Mucosa of descending colon (tissue), 3 donors: ENCODE measurements around the gene ARHGAP9. TPM values are rescaled to one million over a fixed set of nuclear protein-coding genes. Genes with fewer than 3 reads are reported as not detected.

Experiments used
- ATAC-seq: fragments of 200-7000 bp; cut with Tn5 transposase; one replicate; pipeline ENCODE4 v1.9.1; 2020; ENCODE audit warnings: mild to moderate bottlenecking, moderate library complexity
- DNase-seq, 3 donors: peaks; one replicate each; pipeline ENCODE4 v3.0.0-alpha.2; 2020
- H3K36me3 ChIP-seq: fragments of 200-600 bp; one replicate; pipeline ENCODE4 v1.8.0; 2021; ENCODE audit warnings: low read depth, mild to moderate bottlenecking
- H3K4me1 ChIP-seq: fragments of 200-600 bp; one replicate; pipeline ENCODE4 v1.8.0; 2021; ENCODE audit warnings: low read depth, mild to moderate bottlenecking
- H3K4me3 ChIP-seq: fragments of 200-600 bp; one replicate; pipeline ENCODE4 v1.8.0; 2021; ENCODE audit warnings: mild to moderate bottlenecking
- H3K9me3 ChIP-seq: fragments of 200-600 bp; one replicate; pipeline ENCODE4 v1.8.0; 2021; ENCODE audit warnings: mild to moderate bottlenecking
- intact Hi-C, 2 donors: fragments of 100-400 bp; cut with DNase I in 1 of 2; cut with micrococcal nuclease in 1 of 2; formaldehyde crosslinking; loops; one replicate each; pipeline versions ENCODE4 v1.11.0 to v1.11.1; 2022; cut with DNase I, micrococcal nuclease
- total RNA-seq, 3 donors: library from RNA; stranded (reverse); fragmentation: NEBNext Ultra II Directional in 2 of 3; extraction: Animal tissue kit (Norgen Biotek cat#: 25700) in 2 of 3; gene quantifications; one replicate each; pipeline versions ENCODE4 v1.2.1 to v1.2.4, GENCODE V29; 2021 to 2023
- TF ChIP-seq, protein P1 (sequence below): fragments of 200-600 bp; IDR thresholded peaks from one replicate; pipeline ENCODE4 v1.8.0; 2022; ENCODE audit warnings: antibody characterized with exemption, mild to moderate bottlenecking
- donor health status: DM: no; HTN: no; CAD: no; lungs with moderate emphysema.
- donor health status: DM: no; HTN: no; CAD: no.
- donor health status: DM: no; HTN: yes; CAD: no.

The ARHGAP9 gene
- total RNA-seq, 3 donors from 2014 or later: 8.8 to 18.5 (median 15.0) TPM

DNA sequence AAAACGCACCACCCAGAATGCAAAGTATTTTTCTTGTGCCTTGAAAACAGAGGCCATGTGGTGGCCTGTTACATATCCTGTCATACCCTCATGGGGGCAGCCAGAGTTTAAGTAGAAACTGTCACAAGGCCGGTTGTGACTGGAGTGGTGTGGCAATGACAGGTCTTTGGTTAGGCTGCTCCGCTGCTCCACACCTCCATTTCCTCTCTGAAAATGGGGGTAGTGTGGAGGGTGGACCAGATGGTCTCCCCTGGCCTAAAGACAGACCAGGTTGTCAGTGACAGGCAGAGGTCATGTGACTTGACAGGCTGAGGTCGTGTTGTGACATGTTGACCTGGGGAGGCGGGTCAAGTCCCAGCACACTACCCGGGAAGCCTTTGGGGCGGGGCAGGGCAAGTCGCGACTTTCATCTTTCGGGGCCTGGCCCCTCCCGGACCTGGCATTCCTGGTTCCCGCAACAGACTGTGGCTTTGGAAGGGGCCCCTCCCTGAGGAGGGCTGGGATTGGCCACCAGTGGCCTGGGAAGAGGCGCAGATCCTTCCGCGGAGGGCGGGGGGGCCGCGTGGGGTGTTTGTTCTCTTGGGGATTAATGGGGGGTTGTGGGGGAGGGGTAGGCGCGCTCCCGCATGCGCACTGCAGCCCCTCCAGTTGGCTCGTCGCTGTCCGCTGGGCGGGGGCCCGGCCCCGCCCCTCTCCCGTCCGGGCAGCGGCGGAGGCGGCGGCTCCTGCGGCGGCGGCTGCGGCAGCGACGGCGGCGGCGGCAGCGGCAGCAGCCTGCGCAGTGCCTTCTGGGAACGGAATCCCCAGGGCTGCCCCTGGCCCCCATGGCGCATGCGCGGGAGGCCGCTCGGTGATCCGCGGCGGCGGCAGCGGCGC lies 42.6 kb upstream of the ARHGAP9 start, which contains the start of gene MBD6:
Gene MBD6 (plus strand): TSS at position 814 of the 876 bp plus-strand sequence. CDS start 1,480 bp downstream, outside the sequence.
- ATAC-seq (peak; percentile 52), DNase-seq (peak; percentile 94 to 95 (median 95))
- intact Hi-C loops: no loop called here
- Histone ChIP-seq H3K9me3 (no peaks in the 10 kb centered on the region), H3K4me3 (peak within 1 kb of the TSS; percentile 65), H3K4me1 (peaks cover 48% of the 10 kb centered on the region), H3K36me3 (no peaks in the 10 kb centered on the region)
- TF ChIP-seq, protein P1, sequence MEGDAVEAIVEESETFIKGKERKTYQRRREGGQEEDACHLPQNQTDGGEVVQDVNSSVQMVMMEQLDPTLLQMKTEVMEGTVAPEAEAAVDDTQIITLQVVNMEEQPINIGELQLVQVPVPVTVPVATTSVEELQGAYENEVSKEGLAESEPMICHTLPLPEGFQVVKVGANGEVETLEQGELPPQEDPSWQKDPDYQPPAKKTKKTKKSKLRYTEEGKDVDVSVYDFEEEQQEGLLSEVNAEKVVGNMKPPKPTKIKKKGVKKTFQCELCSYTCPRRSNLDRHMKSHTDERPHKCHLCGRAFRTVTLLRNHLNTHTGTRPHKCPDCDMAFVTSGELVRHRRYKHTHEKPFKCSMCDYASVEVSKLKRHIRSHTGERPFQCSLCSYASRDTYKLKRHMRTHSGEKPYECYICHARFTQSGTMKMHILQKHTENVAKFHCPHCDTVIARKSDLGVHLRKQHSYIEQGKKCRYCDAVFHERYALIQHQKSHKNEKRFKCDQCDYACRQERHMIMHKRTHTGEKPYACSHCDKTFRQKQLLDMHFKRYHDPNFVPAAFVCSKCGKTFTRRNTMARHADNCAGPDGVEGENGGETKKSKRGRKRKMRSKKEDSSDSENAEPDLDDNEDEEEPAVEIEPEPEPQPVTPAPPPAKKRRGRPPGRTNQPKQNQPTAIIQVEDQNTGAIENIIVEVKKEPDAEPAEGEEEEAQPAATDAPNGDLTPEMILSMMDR: no peak

DNA sequence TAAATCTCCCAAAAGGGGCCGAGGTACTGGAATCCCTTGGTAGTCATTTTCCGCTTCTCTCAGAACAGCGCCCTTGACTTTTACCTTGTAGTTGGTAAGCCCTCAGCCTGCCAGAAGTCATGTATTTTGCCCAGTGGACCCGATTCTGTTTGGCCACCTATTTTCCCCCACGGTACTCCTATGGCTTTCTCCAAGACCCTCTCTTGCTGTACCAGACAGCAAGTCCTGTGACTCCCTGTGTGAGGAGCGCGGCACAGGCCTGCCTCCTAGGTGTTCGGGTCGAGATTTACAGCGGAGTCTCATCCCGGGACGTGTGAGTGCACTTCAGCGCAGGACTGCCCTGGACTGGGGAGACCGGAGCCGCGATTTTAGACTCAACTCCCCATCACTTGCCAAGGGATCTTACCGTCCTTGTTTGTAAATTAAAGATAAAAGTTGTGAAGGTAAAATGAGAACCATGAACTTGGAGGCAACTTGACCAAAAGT lies 41.9 kb upstream of the ARHGAP9 start:
- intact Hi-C loops: no loop called here
- H3K4me1 ChIP-seq: peaks cover 50% of the 10 kb centered on the region
- no peak for ATAC-seq

GRCh38 chr12:57520053-57520818 lies 40.6 kb upstream of the ARHGAP9 start, which contains the start of gene DDIT3:
Gene DDIT3, minus strand, starts transcription at chr12:57520514. Its CDS starts 3,108 bp downstream, at chr12:57517406.
- peak; percentile 86 for ATAC-seq
- TF ChIP-seq, protein P1: no peak
- intact Hi-C loops: no loop called here
- Histone ChIP-seq H3K9me3 (no peaks in the 10 kb centered on the region), H3K4me3 (peak within 1 kb of the TSS; percentile 77), H3K36me3 (peaks cover 2% of the 10 kb centered on the region), H3K4me1 (peaks cover 48% of the 10 kb centered on the region)
- peak; percentile 99 to 100 (median 100) for DNase-seq

More for the DNA sequence above, 41.9 kb upstream of the ARHGAP9 start:
- TF ChIP-seq, protein P1: no peak
- DNase-seq: peak; percentile 57 to 79 (median 70)
- Histone ChIP-seq H3K36me3 (no peaks in the 10 kb centered on the region), H3K9me3 (no peaks in the 10 kb centered on the region), H3K4me3 (no peak overlapping the region)

- Histone ChIP-seq H3K9me3 (no peaks in the 10 kb centered on the region), H3K4me3 (peak overlapping the region; percentile 77), H3K4me1 (peaks cover 43% of the 10 kb centered on the region), H3K36me3 (peaks cover 7% of the 10 kb centered on the region)
- ATAC-seq (no peak), DNase-seq (peak in 1 of 3 donors; percentile 50)
- TF ChIP-seq, protein P1: no peak
- intact Hi-C loops: no loop called here
These were observed 40.1 kb upstream of the ARHGAP9 start for GRCh38 chr12:57519796-57520052.

- intact Hi-C loops: no loop called here
- peaks cover 8% of the 10 kb centered on the region for H3K36me3 ChIP-seq
- DNase-seq: peak in 2 of 3 donors; percentile 37 to 51
- no peak for ATAC-seq
- TF ChIP-seq, protein P1: no peak
- no peaks in the 10 kb centered on the region for H3K9me3 ChIP-seq
- peak overlapping the region; percentile 77 for H3K4me3 ChIP-seq
- H3K4me1 ChIP-seq: peaks cover 37% of the 10 kb centered on the region
These were observed 39.5 kb upstream of the ARHGAP9 start for GRCh38 chr12:57518920-57519795.
